A172 (cell line): ENCODE results near the gene SPIRE1. TPM values are rescaled to one million over a fixed set of nuclear protein-coding genes. Genes with fewer than 3 reads are reported as not detected.
"Not testable (repeated sequence)": the region's sequence is repeated elsewhere in the genome, so short reads cannot be mapped to it uniquely, and the experiment has no call there.

Source experiments
- DNase-seq: peaks from one replicate; pipeline ENCODE4 v3.0.0-alpha.2; 2015; ENCODE audit warnings: low spot score
- total RNA-seq: library from RNA; depleted of rRNA; stranded (reverse); fragments of >200 nt; shearing (Covaris generic); gene quantifications from 2 replicates; pipeline ENCODE4 v1.2.3, GENCODE V29; 2014

Gene SPIRE1
- total RNA-seq, 1 experiment from 2014 or later: 33.9 TPM

DNA sequence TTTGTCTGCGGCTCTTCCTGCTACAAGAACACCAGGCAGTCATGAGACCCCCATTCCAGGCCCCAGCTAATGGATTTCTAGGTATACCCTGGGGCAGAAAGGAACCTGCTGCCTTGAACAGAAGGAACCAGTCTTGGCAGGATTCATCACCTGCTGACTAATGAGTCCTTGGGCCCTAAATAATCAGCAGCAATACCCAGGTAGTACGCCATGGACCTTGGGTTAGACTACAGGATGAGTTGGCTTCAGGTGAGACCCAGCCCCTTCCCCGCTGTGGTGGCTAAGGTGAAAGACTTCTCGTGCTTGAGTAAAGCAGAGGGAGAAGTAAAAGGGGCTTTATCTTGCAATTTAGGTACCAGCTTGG, 105.0 kb downstream of the SPIRE1 start:
- no peak for DNase-seq

DNA sequence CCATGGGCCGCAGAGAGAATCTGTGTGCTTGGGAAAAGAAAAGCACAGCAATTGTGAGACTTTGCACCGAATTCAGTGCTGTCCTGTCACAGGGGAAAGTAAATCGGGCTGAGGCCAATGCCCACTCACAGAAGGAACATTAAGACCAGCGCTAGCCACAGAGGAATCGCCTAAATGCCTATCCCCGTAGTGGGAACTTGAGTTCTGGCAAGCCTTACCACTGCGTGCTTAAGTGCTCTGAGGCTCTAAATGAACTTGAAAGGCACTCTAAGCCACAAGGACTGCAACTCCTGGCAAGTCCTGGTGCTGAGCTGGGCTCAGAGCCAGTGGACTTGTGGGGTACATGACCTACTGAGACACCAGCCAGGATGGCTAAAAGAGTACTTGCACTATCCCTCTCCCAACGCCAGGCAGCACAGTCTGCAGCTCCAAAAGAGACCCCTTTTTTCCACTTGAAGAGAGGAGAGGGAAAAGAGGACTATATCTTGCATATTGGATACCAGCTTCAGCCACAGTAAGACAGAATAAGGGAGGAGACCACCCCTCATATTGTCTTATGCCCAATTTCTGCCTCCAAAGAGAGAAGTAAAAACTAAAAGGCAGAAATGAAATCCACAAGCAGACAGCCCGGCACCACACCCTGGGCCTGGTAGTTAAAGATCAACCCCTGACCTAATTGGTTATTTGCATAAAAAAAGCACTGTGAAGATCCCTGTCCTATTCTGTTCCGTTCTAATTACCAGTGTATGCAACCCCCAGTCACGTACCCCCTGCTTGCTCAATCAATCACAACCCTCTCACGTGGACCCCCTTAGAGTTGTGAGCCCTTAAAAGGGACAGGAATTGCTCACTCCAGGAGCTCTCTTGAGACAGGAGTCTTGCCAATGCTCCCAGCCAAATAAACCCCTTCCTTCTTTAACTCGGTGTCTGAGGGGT, 105.7 kb downstream of the SPIRE1 start:
- DNase-seq: peak; percentile 64

DNA sequence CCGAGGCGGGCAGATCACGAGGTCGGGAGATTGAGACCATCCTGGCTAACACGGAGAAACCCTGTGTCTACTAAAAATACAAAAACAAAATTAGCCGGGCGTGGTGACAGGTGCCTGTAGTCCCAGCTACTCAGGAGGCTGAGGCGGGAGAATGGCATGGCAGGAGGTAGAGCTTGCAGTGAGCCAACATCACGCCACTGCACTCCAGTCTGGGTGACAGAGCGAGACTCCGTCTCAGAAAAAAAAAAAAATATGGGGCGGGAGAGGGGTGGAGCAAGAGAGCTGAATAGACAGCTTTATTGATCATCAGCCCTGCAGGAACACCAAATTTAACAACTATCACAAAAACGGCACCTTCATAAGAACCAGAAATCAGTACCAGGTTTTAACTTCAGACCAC, 106.4 kb downstream of the SPIRE1 start:
- DNase-seq: not testable (repeated sequence)

DNA sequence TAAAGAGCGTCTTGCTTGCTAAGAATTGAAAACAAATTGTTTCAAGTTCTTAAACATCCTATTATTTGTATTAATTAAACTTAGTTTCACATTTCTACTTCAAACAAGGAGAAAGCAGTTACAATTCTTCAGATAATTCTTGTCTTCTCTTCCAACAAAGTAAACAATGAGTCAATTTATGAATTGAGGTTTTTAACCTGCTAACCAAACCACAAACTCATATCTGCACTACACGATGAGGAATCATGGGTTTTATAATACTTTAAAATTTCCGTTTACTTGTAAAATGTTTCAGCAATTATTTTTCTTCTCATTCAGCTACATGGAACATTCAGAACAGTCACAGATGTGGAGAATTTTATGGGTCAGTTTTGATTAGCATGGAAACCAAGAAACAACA, 114.2 kb downstream of the SPIRE1 start:
- DNase-seq: peak; percentile 49

DNA sequence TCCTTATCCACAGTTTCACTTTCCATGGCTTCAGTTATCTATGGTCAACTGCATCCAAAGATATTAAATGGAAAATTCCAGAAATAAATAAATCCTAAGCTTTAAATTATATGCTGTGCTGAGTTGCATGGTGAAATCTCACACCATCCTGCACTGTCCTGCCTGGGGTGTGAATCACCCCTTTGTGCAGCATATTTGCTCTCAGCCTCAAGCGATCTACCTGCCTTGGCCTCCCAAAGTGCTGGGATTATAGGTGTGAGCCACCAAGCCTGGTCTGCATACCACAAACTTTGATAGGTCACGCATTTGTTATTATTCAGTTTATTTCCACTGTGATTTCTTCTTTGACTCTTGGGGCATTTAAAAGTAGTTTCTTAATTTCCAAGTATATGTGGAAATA, 117.2 kb downstream of the SPIRE1 start:
- DNase-seq: no peak

DNA sequence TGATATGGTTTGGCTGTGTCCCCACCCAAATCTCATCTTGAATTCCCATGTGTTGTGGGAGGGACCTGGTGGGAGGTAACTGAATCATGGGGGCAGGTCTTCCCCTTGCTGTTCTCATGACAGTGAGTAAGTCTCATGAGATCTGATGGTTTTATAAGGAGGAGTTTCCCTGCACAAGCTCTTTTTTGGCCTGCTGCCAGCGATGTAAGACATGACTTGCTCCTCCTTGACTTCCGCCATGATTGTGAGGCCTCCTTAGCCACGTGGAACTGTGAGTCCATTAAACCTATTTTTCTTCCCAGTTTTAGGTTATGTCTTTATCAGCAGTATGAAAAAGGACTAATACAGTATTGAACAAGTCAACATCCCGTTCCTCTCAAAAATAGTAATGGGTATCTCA, 118.7 kb downstream of the SPIRE1 start:
- DNase-seq: peak; percentile 38

DNA sequence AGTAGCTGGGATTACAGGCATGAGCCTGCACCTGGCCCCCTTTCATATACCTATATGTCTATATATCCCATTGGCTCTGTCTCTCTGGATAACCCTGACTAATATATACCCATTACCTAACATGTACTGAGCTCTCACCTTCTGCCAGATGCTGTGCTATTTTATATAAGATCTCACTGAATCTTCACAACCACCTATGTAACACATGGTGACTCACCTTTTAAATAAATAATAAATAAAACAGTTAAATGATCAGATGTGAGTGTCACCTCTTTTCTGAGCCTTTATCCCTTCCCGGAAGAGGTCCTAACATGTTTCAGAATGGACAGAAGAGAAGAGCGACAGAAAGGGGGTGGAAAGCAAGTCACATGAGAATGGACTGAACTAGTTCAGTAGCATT, 123.1 kb downstream of the SPIRE1 start:
- no peak for DNase-seq

DNA sequence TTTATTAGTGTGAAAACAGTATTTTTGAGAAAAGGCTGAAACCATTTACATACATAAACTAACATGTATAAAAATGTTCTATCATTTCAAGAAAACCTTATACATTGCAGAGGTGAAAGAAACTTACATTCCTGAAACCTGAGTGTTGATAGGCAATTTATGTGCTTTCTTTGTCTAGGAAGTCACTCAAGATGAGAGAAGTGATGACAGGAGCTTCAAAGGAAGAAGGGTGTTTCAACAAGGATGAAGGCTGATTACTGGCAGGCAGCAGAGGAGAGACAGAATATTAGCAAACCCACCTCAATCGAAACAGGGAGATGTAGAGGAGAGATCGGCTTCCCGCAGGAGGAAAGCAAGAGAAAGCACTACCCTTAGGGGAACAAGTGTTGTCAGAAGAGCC, 125.2 kb downstream of the SPIRE1 start:
- no peak for DNase-seq

DNA sequence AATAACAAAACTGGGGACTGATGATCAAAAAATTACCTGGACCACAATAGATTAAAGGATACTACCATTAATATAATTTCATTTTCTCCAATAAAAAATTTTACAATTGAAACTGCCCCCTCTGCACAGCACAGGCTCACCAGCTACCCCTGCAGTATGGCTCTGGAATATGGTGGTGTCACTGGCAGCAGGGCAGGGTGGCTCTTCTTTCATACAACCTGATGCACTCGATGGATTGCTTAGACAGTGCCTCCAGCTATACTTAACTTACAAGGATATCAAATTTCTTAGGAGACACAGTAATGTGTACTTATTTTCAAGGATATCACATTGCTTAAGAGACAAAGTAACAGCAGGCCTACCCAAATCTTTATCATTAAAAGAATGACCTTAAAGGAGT, 126.2 kb downstream of the SPIRE1 start:
- no peak for DNase-seq

DNA sequence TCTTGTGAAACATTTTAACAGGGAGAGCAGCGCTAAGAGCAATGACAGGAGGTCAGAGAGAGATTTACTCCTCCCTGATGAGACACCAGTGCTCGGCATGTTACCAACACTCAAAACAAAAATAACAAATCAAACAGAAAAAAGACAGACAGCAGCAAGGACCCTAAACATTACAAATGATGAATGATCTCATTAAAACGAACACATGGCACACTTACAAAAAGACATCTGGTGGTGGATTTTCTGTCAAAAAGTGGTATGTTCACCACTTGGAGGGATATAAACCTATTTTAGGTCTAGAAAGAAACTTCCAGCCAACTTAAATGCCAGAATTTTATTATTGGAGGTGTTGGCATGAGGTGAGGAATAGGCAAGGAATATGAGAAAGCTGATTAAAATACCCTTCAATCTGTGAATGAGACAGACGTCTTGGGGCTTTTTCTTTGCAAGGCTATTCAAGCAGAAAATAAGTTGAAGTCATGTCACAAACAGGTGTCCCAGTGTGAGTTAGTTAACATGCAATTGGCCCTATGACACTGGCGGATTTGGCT, 137.4 kb downstream of the SPIRE1 start:
- DNase-seq: peak; percentile 22

DNA sequence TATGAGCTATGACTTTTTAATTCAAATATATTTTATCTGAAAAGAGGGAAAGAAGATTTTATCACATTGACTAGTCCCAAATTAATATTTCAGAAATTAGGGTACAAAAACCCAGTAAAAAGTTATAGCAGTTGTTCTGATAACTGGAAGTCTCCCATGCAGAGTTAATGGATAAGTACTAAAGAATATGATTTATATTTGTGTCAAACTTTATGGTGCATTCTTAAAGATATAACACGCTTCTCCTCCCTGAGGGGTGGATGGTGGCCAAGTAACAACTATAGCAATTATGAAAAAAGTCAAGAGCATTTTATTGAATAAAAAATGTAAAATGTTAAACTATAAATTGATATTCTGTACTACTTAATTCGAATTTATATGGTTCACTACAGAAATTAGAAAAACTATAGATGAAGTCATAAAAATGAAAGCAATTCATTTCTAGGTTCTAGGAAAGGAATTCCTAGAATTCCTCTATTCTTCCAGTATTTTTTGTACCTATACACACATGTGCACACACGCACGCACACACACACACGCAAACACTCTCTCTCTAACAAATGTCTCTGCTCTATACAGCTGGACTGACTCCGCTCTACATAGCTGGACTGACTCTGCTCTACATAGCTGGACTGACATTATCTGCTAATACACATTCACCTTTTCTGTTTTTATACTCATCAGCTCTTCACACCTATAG, 138.9 kb downstream of the SPIRE1 start:
- DNase-seq: no peak

DNA sequence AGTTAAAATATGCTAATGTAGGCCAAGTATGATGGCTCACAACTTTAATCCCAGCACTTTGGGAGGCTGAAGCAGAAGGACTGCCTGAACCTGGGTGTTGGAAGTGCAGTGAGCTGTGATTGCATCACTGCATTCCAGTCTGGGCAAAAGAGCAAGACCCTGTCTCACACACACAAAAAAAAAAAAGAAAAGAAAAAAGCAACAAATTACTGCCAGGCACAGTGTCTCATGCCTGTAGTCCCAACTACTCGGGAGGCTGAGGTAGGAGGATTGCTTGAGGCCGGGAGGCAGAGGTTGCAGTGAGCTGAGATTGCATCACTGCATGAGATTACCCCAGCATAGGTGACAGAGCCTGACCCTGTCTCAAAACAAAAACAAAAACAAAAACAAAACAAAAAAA, 139.6 kb downstream of the SPIRE1 start:
- DNase-seq: no peak

DNA sequence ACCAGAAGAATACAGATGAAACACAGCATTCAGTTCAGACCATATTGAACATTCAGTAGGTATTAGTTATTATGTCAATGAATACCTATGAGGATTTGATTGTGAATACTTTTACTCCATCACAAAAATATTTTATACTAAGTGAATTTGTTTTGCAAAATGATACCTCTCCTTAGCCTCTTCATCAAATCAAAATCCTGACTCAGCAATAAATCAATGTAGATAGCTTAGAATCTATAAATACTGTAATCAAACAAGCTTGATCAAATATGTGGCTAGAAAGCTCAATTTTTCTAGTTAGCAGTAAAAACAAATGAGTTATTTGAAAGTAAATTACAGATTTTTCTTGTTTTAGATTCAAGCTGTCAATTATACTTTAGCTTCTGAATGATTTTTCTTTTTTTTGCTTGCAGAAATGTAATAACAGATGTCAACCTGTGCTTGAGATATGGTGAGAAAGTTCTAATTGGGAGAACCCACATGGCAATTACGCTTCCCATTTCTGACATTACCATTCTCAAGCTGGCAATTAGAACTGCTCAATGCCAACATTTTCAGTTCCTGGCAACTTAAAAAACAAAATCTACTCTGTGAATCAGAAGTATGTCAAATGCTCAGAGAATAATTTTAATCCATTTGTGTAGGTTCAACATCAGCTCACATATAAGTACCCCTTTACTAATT, 140.6 kb downstream of the SPIRE1 start:
- no peak for DNase-seq

DNA sequence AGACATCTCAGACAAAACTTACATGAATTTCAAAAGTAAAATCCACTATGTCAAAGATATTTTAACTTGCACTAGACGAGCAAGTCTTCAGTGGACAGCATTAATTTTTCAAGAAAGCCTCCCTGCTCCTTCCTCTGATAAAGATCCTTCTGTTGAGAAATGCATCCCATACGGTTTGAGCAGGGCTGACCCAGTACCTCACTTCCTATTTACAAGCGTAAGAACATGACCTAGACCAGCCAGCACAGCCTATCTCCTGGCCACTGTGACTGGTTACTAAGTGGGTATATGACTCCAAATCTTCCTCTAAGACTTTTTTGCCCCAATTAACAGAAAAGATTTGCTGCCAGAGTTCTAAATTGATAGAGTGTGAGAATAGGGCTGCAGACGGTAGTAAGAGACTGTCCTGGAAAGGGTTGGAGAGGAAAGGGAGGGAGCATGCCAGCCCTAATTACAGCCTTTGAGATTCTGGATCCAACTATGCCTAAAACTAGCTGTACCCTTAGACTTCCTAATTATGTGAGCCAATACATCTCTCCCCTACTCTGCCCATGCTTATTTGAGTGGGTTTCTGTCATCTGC, 141.8 kb downstream of the SPIRE1 start:
- no peak for DNase-seq

DNA sequence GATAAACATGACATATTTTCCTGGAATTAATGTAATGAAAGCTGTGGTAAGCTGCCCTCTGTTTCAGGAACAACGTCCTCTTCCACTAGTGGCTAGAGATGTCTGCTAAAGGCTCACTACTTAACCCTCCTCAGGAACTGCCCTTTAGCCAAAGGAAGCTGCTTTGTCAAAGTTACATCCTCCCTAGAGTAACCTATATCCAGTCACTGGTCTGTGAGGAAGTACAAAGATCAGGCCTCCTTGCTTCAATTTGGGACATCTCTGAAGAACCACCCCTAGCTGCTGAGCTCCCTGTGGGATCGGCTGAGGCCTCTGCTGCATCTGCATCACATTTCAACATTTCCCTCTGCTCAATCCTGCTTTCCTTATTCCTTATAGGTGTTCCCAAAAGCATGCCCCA, 142.4 kb downstream of the SPIRE1 start:
- no peak for DNase-seq

DNA sequence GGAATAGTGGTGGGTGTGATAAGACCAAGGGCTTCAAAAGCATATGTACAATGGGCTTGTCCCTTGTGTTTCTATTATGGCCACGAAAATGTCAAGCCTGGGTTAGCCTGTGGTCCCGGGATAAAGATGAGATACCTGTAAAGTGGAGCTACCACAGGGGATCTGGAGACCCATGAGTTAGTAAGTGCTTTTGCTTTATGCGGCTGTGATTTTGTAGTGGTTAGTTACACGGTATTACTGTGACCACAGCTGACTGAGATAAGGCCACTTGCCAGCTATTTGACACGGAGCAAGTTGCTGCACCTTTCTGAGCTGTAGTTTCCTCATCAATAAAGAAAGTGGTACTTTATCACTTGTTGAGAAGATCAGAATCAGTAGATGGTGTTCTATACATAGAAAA, 150.9 kb downstream of the SPIRE1 start:
- DNase-seq: no peak

DNA sequence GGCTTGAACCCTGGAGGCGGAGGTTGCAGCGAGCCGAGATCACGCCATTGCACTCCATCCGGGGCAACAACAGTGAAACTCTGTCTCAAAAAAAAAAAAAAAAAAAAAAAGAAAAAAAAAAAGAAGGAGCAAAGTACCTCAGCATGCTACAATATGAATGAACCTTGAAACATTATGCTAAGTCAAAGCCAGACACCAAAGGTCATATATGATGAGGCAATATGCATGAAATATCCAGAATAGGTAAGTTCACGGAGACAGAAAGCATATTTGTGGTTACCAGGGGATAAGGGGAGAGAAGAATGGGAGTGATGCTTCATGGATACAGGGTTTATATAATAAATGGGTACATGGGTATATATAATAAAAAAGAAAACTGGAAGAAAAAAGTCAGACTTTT, 156.9 kb downstream of the SPIRE1 start:
- DNase-seq: no peak

DNA sequence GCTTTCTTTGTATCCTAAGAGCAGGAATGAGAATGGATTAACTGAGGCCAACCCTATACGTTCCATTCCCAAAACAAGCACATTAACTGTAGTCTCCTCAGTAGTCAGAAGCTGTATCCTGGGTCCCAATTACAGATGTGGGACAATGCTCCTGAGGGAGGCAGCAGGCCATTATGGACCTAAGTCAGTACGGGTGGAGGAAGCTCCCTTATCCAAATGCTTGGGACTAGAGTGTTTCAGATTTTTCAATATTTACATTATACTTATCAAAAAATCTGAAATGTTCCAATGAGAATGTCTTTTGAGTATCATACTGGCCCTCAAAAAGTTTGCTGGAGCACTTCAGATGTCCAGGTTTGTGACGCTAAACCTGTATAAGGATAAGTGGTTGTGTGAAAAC, 160.1 kb downstream of the SPIRE1 start:
- DNase-seq: no peak

DNA sequence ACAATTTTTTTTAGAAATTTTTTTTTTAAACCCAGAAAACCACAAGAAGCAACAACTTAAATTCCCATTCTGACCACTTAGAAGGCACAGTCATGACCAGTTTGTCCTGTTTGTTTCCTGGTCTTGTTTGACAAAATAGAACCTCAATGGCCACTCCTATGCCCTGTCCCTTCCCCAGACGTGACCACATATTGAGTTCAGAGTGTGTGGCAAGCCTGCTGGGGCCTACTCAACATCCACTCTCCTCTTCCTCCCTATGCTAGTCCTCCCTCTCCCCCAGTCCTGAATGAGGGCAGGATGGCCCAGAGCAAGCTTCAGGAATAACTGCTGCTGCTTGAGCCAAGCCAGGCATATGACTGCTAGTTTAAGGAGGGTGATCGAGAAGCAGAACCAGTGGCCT, 160.6 kb downstream of the SPIRE1 start:
- DNase-seq: no peak

DNA sequence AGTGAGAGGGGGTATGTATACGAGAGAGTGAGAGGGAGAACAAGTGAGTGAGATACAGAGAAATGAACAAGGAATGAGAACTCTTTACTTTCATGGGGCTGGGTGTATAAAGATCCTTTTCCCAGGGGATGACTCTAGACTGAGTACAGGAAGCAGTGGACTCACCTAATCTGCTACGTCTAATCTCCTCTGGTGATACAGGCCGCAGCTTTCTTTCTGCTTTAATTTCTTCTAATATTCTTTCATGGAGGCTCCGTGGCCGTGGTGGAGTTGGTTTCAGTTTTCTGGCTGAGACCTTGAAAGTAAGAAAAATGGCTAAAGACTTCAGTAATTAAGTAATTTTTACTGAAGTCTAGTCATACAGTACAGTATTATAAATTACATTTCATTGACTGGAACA, 165.0 kb downstream of the SPIRE1 start:
- DNase-seq: no peak

DNA sequence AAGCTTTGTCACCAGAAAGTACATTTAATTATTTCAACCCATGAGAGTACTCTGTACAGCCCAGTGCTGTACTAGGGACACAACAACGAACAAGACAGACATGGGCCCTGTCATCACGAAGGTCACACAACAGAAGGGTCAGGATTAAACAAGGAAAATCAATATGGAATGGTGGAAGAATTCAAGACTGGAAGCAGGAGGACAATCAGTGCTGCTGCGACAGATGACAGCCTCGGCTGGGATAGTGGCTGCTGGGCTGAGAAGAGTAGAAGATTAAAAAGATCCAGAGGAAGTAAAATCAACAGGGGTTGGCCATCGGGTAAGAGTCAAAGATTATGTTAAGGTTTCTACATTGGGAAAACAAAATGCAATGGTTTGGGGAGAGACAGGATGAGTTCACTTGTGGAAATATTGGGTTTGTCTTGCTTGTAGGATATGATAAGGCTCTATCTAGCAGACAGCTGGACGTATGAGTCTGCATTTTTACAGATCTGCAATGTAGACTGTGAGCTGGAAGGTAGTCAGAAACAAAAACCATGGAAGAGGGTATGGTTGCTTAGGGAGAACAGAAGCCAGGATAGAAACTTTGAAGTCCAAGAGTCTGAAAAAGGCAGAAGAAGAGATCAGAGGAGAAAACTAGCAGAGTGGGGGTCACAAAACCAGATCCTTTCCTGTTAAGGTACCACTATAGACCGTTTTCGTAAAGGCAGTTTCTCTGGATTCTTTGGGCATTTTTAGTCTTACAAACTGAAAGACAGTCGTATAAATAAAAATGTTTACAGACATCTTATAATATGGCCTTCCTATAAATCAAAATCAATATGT, 166.1 kb downstream of the SPIRE1 start:
- no peak for DNase-seq
